Subcutaneous adipose tissue (tissue), 4 donors: ENCODE data around the gene RNU6-7. TPM values are rescaled to one million over a fixed set of nuclear protein-coding genes. Genes with fewer than 3 reads are reported as not detected.

Experiments
- small RNA-seq: library from RNA; depleted of rRNA; stranded (forward); fragments of <200 nt; gene quantifications from one replicate; pipeline ENCODE3, GENCODE V24; 2016
- total RNA-seq, 4 donors: library from RNA; depleted of rRNA; stranded (reverse); fragments of >200 nt; gene quantifications; one replicate each; pipeline ENCODE4 v1.1.0, GENCODE V29; 2016
- TF ChIP-seq, protein P1 (sequence below): fragments of 450-650 bp; IDR thresholded peaks from one replicate; pipeline ENCODE4 v1.5.1; 2016; ENCODE audit warnings: low read depth, mild to moderate bottlenecking, control low read depth, antibody characterized with exemption, moderate library complexity

The RNU6-7 gene
- total RNA-seq, 4 donors from 2014 or later: not detected

DNA sequence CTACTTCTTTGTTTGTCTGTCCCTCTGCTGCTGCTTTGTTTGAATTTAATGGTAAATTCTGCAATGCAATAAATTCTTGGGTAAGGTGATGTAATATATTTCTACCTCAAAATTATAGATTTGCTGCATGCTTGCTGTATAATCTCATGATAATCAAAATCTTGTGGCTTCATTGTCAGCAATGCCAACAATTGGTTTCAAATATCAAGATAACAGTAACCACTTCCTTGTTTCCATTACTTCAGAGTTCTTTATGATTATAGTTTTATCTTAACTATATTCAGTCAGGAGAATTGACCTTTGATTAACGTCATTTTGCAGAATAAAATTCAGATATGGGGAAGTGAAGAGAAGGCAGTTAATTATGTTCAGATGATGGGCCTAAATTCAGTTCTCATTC is 31.4 kb downstream of the RNU6-7 start:
- TF ChIP-seq, protein P1, sequence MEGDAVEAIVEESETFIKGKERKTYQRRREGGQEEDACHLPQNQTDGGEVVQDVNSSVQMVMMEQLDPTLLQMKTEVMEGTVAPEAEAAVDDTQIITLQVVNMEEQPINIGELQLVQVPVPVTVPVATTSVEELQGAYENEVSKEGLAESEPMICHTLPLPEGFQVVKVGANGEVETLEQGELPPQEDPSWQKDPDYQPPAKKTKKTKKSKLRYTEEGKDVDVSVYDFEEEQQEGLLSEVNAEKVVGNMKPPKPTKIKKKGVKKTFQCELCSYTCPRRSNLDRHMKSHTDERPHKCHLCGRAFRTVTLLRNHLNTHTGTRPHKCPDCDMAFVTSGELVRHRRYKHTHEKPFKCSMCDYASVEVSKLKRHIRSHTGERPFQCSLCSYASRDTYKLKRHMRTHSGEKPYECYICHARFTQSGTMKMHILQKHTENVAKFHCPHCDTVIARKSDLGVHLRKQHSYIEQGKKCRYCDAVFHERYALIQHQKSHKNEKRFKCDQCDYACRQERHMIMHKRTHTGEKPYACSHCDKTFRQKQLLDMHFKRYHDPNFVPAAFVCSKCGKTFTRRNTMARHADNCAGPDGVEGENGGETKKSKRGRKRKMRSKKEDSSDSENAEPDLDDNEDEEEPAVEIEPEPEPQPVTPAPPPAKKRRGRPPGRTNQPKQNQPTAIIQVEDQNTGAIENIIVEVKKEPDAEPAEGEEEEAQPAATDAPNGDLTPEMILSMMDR: no peak

- TF ChIP-seq, protein P1: no peak
These were observed 42.6 kb downstream of the RNU6-7 start for GRCh38 chr14:32244404-32244803.

DNA sequence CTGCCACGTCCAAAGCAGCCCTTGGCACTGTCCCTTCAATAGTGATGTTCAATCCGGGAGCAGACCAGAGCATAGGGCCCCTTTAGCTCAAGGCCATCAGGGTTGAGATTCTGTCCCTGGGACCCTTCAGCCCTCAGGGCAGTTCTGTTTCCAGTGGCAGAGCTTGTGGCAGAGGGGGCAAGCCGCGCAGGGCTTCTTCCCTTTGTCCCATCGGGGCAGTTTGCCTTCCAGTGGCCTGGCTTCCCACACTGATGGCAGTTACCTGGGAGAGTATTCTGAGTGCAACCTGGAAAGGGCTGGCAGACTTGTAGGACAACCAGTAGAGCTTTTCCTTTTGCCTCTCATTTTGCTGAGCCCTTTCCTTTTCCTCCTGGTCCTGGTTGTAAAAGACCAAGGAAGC is 44.9 kb downstream of the RNU6-7 start:
- TF ChIP-seq, protein P1: no peak

DNA sequence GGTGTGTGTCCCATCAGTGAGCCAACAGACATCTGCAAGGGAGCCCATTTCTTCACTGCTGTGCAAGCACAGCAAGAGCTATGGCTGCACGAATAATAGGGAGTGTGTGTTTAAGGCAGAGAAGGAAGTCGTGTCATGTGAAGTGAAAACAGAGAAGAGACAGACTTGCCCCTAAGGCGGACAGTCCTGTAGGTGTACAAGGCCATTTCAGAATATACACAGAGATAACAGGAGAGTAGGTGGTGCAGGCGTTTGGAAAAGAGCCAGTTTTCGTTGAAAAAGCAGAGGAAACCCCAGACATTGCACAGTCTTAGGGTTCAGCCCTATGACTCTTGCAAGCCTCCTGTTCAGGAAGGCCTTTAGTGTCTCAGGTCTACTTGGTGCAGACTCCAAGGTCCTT is 47.5 kb downstream of the RNU6-7 start:
- TF ChIP-seq, protein P1: no peak

DNA sequence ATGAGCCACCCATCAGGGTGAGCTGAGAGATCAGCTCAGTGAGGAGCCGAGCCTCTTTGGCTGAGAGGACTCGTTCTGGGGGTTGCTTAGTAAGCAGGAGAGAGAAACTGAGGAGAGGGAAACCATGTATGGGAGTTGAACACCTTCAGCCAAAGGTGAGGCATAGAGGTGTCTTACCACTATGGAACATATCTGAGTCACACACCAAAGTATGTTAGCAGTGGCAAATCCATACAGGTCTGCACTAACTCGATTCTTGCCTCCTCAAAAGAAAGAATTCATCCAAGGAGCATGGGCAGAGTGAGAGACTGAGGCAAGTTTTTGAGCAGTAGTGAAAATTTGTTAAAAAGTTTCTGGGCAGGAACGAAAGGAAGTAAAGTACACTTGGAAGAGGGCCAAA is 47.9 kb downstream of the RNU6-7 start:
- TF ChIP-seq, protein P1: no peak

DNA sequence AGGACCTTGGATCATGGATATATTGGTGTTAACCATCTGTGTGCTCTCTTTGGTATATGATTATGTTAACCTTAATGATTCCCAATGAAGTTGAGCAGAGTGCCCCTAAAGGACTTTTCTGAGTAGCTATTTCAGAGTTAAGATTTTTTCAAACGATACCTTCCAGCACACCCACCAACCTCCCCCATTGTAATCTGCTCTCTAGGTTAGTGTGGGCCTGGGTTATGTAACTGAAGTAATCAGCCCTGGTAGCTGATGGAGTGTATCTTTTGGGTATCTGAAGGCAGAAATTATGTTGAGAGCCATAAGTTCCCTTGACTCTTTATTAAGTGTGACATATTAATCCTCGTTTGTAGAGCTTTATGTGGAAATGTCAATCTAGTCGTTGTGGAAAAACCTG is 48.8 kb downstream of the RNU6-7 start:
- TF ChIP-seq, protein P1: no peak

- TF ChIP-seq, protein P1: no peak
These were observed 49.7 kb downstream of the RNU6-7 start for GRCh38 chr14:32251530-32251929.

Small RNA genes lying within 50 kb of the gene (small RNA-seq; reads per million reads assigned to genes)
- not detected for gene RNU6-7
- not detected for gene RNU6-8

Other genes with a start within 250 kb of the RNU6-7 start
- 100 to 1,000 TPM; 101 to 124 (median 102) TPM for gene ARHGAP5, start 124.7 kb upstream of the RNU6-7 start, total RNA-seq
- not detected for gene RNU6-8, start 1.2 kb downstream of the RNU6-7 start, total RNA-seq
- gene AKAP6, start 127.3 kb downstream of the RNU6-7 start, total RNA-seq: 1 to 10 TPM in 2 of 4 donors, under 1 TPM in 2; 0.65 to 6.5 (median 1.2) TPM